Measurements from ENCODE around the gene FOXA1. TPM values are rescaled to one million over a fixed set of nuclear protein-coding genes. Genes with fewer than 3 reads are reported as not detected.

The FOXA1 gene
- total and polyA plus RNA-seq, 5 donors from 2014 or later: 1.0 TPM; not detected in 4

DNA sequence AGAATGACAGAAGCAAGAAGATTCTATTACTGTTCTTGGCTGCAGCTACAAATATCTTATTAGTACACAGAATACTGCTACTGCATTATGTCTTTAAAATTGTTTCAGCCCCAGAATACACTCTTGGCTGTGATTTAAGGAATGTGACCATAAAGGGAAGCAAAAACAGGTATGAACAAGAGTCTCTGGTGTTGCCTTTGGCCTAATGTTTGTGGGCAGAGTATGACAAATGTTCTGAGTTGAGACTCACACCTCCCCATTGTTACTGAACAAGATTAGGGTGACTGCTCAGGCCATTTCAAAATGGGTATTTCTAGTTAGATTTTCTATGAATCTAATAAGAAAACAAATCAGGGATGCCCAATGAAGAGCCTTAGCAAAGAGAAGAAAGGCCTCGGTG lies 28.9 kb upstream of the FOXA1 start:
- H3K4me1 Mint-ChIP-seq: no peaks in the 10 kb centered on the region
- Histone ChIP-seq H3K4me3 (ENCODE audit: low read depth, low read length) (no peak overlapping the region), H3K27me3 (ENCODE audit: control insufficient read depth, insufficient read depth, low read length) (no peaks in the 10 kb centered on the region), H3K27ac (ENCODE audit: insufficient read depth, low read length, poor library complexity, severe bottlenecking) (no peak overlapping the region), H3K36me3 (ENCODE audit: control insufficient read depth, insufficient read depth, low read length) (no peaks in the 10 kb centered on the region), H3K9me3 (ENCODE audit: control insufficient read depth in 2 of 2, low read length in 2 of 2) (no peaks in the 10 kb centered on the region), H3K4me1 (ENCODE audit: control insufficient read depth, insufficient read depth, low read length, poor library complexity, severe bottlenecking) (no peaks in the 10 kb centered on the region)
- DNase-seq (no peak), ATAC-seq (ENCODE audit: low read depth in 2 of 2) (no peak)
- H3K9me3 Mint-ChIP-seq: peaks cover 0 to 18% (median 2%) of the 10 kb centered on the region in 7 donors
- H3K36me3 Mint-ChIP-seq: no peaks in the 10 kb centered on the region
- H3K4me3 Mint-ChIP-seq: no peak overlapping the region
- H3K27ac Mint-ChIP-seq: no peak overlapping the region
- peaks cover 13% of the 10 kb centered on the region for H3K27me3 Mint-ChIP-seq

DNA sequence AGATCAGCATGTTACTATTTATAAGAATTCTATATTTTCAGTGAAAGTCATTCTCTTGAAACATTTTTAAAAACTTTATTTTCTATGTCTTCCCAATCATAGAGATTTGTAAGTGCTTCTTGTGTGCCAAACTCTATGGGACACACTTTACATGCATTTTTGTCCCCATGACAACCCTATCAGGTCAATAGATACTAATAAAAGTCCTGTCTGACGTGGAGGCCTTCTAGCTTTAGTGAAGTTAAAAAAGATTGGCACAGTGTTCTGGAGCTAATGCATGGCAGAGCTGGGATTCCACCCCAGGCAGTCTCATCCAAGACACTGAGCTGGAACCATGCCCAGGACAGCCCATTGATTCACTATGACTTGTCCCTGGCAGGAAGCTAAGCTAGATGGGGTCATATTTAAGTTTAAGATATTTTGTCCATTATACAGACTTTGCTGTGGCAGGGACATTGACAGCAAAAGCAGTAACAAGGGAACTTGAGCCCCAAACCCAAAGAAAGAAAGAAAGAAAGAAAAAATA lies 28.4 kb upstream of the FOXA1 start:
- H3K36me3 Mint-ChIP-seq: no peaks in the 10 kb centered on the region
- no peak for DNase-seq

DNA sequence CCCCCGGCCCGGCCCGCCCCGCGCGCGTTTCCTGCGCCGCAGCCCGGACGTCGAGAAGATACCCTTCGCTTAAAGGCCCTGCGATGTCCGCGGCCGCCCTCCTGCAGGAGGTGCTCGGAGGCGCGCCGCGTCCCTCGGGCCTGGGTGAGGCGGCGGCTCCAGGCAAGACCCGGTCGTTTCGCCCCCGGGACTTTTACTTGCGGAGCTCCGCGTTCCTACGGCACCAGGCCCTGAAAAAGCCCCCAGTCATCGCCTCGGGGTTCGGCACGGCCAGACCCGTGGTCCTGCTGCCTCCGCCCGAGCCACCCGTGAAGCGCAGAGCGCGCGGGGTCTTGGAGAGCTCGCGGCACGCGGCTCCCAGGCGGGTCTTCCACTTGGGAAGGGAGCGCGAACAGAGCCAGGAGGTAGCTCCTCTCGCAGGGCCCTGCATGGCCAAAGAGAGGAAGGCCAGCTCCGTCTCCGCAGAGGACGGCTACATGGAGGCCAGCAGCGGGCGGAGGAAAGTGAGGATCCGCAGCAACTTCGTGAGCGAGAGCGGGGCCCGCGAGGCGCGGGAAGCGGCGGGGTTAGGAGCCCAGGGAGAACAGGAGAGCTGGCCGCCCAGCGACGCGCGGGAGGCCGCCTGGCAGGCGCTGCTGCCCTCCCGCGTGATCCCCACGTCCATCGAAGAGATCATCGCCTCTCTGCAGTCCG lies 27.3 kb upstream of the FOXA1 start:
- Histone ChIP-seq H3K9me3 (ENCODE audit: control insufficient read depth in 2 of 2, low read length in 2 of 2) (peaks cover 0 to 4% of the 10 kb centered on the region in 2 experiments), H3K27me3 (ENCODE audit: control insufficient read depth, insufficient read depth, low read length) (no peaks in the 10 kb centered on the region), H3K4me1 (ENCODE audit: control insufficient read depth, insufficient read depth, low read length, poor library complexity, severe bottlenecking) (no peaks in the 10 kb centered on the region), H3K27ac (ENCODE audit: insufficient read depth, low read length, poor library complexity, severe bottlenecking) (no peak overlapping the region), H3K36me3 (ENCODE audit: control insufficient read depth, insufficient read depth, low read length) (no peaks in the 10 kb centered on the region), H3K4me3 (ENCODE audit: low read depth, low read length) (no peak overlapping the region)
- ATAC-seq (ENCODE audit: low read depth in 2 of 2) (no peak), DNase-seq (no peak)
- H3K27ac Mint-ChIP-seq: no peak overlapping the region
- H3K4me3 Mint-ChIP-seq: no peak overlapping the region
- H3K27me3 Mint-ChIP-seq: peaks cover 17% of the 10 kb centered on the region
- no peaks in the 10 kb centered on the region for H3K4me1 Mint-ChIP-seq
- peaks cover 0 to 9% (median 6%) of the 10 kb centered on the region in 7 donors for H3K9me3 Mint-ChIP-seq
- H3K36me3 Mint-ChIP-seq: no peaks in the 10 kb centered on the region

More for the DNA sequence above, 28.4 kb upstream of the FOXA1 start:
- no peaks in the 10 kb centered on the region for H3K36me3 ChIP-seq (ENCODE audit: control insufficient read depth, insufficient read depth, low read length)
- Mint-ChIP-seq H3K27ac (no peak overlapping the region), H3K4me3 (no peak overlapping the region), H3K9me3 (peaks cover 0 to 13% (median 6%) of the 10 kb centered on the region in 7 donors), H3K27me3 (peaks cover 17% of the 10 kb centered on the region), H3K4me1 (no peaks in the 10 kb centered on the region)
- H3K9me3 ChIP-seq (ENCODE audit: control insufficient read depth in 2 of 2, low read length in 2 of 2): no peaks in the 10 kb centered on the region
- no peak for ATAC-seq (ENCODE audit: low read depth in 2 of 2)
- no peaks in the 10 kb centered on the region for H3K4me1 ChIP-seq (ENCODE audit: control insufficient read depth, insufficient read depth, low read length, poor library complexity, severe bottlenecking)
- H3K4me3 ChIP-seq (ENCODE audit: low read depth, low read length): no peak overlapping the region
- no peak overlapping the region for H3K27ac ChIP-seq (ENCODE audit: insufficient read depth, low read length, poor library complexity, severe bottlenecking)
- H3K27me3 ChIP-seq (ENCODE audit: control insufficient read depth, insufficient read depth, low read length): no peaks in the 10 kb centered on the region

DNA sequence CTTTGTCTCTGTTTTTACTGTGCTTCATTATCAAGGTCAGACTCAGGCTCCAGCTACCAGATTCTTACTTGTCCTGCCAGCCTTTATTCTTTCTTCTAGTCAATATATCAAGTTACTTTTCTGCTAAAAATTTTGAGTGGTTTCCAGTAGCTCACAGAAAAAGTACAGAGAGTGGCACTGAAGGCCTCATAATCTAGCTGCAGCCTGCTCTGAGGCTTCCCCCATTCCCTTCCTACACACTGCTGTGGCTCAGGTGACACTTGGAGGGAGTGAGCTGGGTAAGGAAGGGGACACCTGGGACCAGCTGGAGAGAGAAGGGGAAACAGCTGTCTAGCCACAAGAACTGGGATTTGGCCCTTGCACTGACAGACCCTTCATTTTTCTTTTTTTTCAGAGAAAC lies 25.8 kb upstream of the FOXA1 start:
- H3K27ac ChIP-seq (ENCODE audit: insufficient read depth, low read length, poor library complexity, severe bottlenecking): no peak overlapping the region
- Mint-ChIP-seq H3K27me3 (peaks cover 17% of the 10 kb centered on the region), H3K9me3 (peaks cover 0 to 14% (median 9%) of the 10 kb centered on the region in 7 donors), H3K27ac (no peak overlapping the region), H3K4me3 (no peak overlapping the region), H3K4me1 (no peaks in the 10 kb centered on the region), H3K36me3 (no peaks in the 10 kb centered on the region)
- H3K27me3 ChIP-seq (ENCODE audit: control insufficient read depth, insufficient read depth, low read length): no peaks in the 10 kb centered on the region
- no peaks in the 10 kb centered on the region for H3K36me3 ChIP-seq (ENCODE audit: control insufficient read depth, insufficient read depth, low read length)
- DNase-seq: no peak
- no peak for ATAC-seq (ENCODE audit: low read depth in 2 of 2)
- H3K4me1 ChIP-seq (ENCODE audit: control insufficient read depth, insufficient read depth, low read length, poor library complexity, severe bottlenecking): no peaks in the 10 kb centered on the region
- H3K9me3 ChIP-seq (ENCODE audit: control insufficient read depth in 2 of 2, low read length in 2 of 2): peaks cover 10 to 11% of the 10 kb centered on the region in 2 experiments
- H3K4me3 ChIP-seq (ENCODE audit: low read depth, low read length): no peak overlapping the region

DNA sequence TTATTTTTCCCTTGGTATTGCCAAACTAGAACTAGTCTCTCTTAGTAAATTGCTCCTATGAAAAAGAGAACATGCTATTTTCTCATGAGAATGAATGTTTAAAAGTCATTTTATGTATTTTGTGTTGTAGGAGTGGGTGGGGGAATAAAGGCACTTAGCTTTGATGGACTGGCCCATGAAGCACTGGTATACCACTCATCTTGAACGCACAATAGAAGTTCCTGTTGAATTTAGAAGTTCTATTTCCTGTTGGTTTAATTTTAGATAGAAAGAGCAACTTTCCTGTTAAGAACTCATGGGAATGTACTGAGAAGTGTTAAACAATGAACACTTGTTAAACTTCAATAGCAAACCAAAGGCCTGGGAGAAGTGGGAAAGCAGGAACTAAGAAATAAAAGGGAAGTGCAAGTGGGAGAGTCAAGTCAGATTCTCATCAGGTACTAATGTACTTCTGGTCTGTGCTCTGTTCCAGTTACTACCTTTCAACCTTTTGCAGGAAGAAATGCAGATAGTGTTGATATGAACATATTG lies 23.5 kb upstream of the FOXA1 start:
- no peaks in the 10 kb centered on the region for H3K4me1 ChIP-seq (ENCODE audit: control insufficient read depth, insufficient read depth, low read length, poor library complexity, severe bottlenecking)
- DNase-seq: no peak
- no peaks in the 10 kb centered on the region for H3K36me3 ChIP-seq (ENCODE audit: control insufficient read depth, insufficient read depth, low read length)
- H3K27me3 ChIP-seq (ENCODE audit: control insufficient read depth, insufficient read depth, low read length): no peaks in the 10 kb centered on the region
- H3K4me3 ChIP-seq (ENCODE audit: low read depth, low read length): no peak overlapping the region
- Mint-ChIP-seq H3K9me3 (peaks cover 0 to 28% (median 9%) of the 10 kb centered on the region in 7 donors), H3K4me1 (no peaks in the 10 kb centered on the region), H3K4me3 (no peak overlapping the region), H3K27ac (no peak overlapping the region), H3K27me3 (peaks cover 22% of the 10 kb centered on the region), H3K36me3 (no peaks in the 10 kb centered on the region)
- no peak overlapping the region for H3K27ac ChIP-seq (ENCODE audit: insufficient read depth, low read length, poor library complexity, severe bottlenecking)
- ATAC-seq (ENCODE audit: low read depth in 2 of 2): no peak
- peaks cover 18 to 20% of the 10 kb centered on the region in 2 experiments for H3K9me3 ChIP-seq (ENCODE audit: control insufficient read depth in 2 of 2, low read length in 2 of 2)

DNA sequence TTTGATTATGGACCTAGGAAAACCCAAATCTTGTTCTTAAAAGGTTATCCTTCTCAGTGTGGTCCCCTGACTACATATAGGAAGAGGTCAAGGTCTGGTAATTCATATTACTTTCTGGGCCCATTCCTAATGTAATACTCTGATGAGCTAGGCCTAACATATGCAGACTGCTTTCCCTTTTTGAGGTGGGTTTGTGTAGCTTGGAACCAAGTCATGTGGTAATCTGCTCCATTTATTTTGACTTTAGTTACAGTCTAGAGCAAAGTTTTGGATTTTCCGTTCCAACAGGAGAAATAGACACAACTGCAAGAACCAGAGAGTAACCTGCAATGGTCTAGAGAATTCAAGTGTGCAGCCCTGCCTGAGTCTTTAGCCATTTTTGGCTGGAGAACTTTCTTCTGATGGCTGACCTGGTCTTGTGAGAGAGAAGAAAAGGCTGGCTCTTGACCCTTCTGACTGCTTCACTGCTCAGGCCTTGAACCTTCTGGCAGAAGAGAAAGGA lies 22.9 kb upstream of the FOXA1 start:
- H3K27me3 Mint-ChIP-seq: peaks cover 20% of the 10 kb centered on the region
- H3K27ac Mint-ChIP-seq: no peak overlapping the region
- Histone ChIP-seq H3K9me3 (ENCODE audit: control insufficient read depth in 2 of 2, low read length in 2 of 2) (peaks cover 18 to 20% of the 10 kb centered on the region in 2 experiments), H3K4me1 (ENCODE audit: control insufficient read depth, insufficient read depth, low read length, poor library complexity, severe bottlenecking) (no peaks in the 10 kb centered on the region), H3K36me3 (ENCODE audit: control insufficient read depth, insufficient read depth, low read length) (no peaks in the 10 kb centered on the region), H3K27ac (ENCODE audit: insufficient read depth, low read length, poor library complexity, severe bottlenecking) (no peak overlapping the region), H3K4me3 (ENCODE audit: low read depth, low read length) (no peak overlapping the region), H3K27me3 (ENCODE audit: control insufficient read depth, insufficient read depth, low read length) (no peaks in the 10 kb centered on the region)
- no peaks in the 10 kb centered on the region for H3K36me3 Mint-ChIP-seq
- H3K4me3 Mint-ChIP-seq: no peak overlapping the region
- DNase-seq (no peak), ATAC-seq (ENCODE audit: low read depth in 2 of 2) (no peak)
- H3K9me3 Mint-ChIP-seq: peaks cover 0 to 31% (median 7%) of the 10 kb centered on the region in 7 donors
- H3K4me1 Mint-ChIP-seq: no peaks in the 10 kb centered on the region

DNA sequence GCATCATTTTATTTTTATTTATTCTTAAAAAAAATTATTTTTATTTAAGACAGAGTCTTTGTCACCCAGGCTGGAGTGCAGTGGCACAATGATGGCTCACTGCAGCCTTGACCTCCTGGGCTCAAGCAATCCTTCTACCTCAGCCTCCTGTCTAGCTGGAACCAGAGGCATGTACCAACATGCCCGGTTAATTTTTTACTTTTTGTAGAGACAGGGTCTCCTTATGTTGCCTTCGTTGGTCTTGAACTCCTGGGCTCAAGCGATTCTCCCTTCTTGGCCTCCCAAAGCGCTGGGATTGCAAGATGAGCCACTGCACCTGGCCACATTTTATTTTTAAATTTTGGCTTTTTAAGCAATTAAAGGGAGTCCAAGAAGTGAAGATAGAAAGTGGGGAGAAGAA lies 21.8 kb upstream of the FOXA1 start:
- no peaks in the 10 kb centered on the region for H3K36me3 Mint-ChIP-seq
- H3K4me1 Mint-ChIP-seq: no peaks in the 10 kb centered on the region
- peaks cover 18 to 20% of the 10 kb centered on the region in 2 experiments for H3K9me3 ChIP-seq (ENCODE audit: control insufficient read depth in 2 of 2, low read length in 2 of 2)
- DNase-seq (no peak), ATAC-seq (ENCODE audit: low read depth in 2 of 2) (no peak)
- peaks cover 0 to 35% (median 9%) of the 10 kb centered on the region in 7 donors for H3K9me3 Mint-ChIP-seq
- no peaks in the 10 kb centered on the region for H3K36me3 ChIP-seq (ENCODE audit: control insufficient read depth, insufficient read depth, low read length)
- no peak overlapping the region for H3K4me3 Mint-ChIP-seq
- H3K27me3 ChIP-seq (ENCODE audit: control insufficient read depth, insufficient read depth, low read length): no peaks in the 10 kb centered on the region
- no peak overlapping the region for H3K4me3 ChIP-seq (ENCODE audit: low read depth, low read length)
- no peak overlapping the region for H3K27ac Mint-ChIP-seq
- H3K27ac ChIP-seq (ENCODE audit: insufficient read depth, low read length, poor library complexity, severe bottlenecking): no peak overlapping the region
- H3K4me1 ChIP-seq (ENCODE audit: control insufficient read depth, insufficient read depth, low read length, poor library complexity, severe bottlenecking): no peaks in the 10 kb centered on the region
- peaks cover 17% of the 10 kb centered on the region for H3K27me3 Mint-ChIP-seq

Data from CD4-positive, CD25-positive, alpha-beta regulatory T cell (primary cell).